Left ventricle myocardium superior (tissue), 1 donor: Measurements from ENCODE around the gene HEXD. TPM values are rescaled to one million over a fixed set of nuclear protein-coding genes. Genes with fewer than 3 reads are reported as not detected.
A peak's percentile ranks its signal among the peaks of the same experiment; 100 is the strongest.
"Not testable (repeated sequence)": the region's sequence is repeated elsewhere in the genome, so short reads cannot be mapped to it uniquely, and the experiment has no call there.

Experiments
- ATAC-seq: fragments of 200-7000 bp; cut with Tn5 transposase; one replicate; pipeline ENCODE4 v1.9.1; 2020; ENCODE audit warnings: mild to moderate bottlenecking, moderate library complexity
- DNase-seq: peaks from one replicate; pipeline ENCODE4 v3.0.0-alpha.2; 2020
- intact Hi-C: fragments of 100-400 bp; cut with micrococcal nuclease; formaldehyde crosslinking; loops from one replicate; pipeline ENCODE4 v1.11.0; 2022
- total RNA-seq: library from RNA; stranded (reverse); fragmentation: NEBNext Ultra II Directional; extraction: Animal tissue kit (Norgen Biotek cat#: 25700); gene quantifications from one replicate; pipeline ENCODE4 v1.2.1, GENCODE V29; 2021
- donor health status: DM: no; HTN: yes; CAD: no; lungs with severe emphysema.

Gene HEXD
- total RNA-seq, 1 donor from 2014 or later: 18.6 TPM

GRCh38 chr17:82446124-82446523 lies 28.0 kb downstream of the HEXD start:
- ATAC-seq (no peak), DNase-seq (no peak)
- intact Hi-C loops: no loop called here

- intact Hi-C loops: no loop called here
- DNase-seq: no peak
- no peak for ATAC-seq
Measured at GRCh38 chr17:82446649-82447048, 28.5 kb downstream of the HEXD start.

DNA sequence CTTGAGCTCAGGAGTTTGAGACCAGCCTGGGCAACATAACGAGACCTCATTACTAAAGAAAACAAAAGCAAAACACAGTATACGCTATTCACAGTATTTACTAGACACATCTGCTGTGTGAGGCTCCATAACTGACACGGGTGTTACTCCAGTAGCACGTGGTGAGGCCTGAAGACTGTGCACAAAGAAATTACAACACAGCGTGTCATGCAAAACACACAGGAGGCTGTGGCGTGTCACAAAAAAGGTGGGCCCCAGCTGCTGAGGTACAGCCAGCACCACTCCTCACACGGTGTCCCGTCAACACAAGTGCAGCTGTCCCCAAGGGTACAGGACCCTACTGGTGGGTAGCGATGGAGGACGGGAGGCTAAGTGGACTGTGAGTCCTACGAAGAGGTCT lies 29.7 kb downstream of the HEXD start:
- DNase-seq (no peak), ATAC-seq (no peak)
- intact Hi-C loops: no loop called here

DNA sequence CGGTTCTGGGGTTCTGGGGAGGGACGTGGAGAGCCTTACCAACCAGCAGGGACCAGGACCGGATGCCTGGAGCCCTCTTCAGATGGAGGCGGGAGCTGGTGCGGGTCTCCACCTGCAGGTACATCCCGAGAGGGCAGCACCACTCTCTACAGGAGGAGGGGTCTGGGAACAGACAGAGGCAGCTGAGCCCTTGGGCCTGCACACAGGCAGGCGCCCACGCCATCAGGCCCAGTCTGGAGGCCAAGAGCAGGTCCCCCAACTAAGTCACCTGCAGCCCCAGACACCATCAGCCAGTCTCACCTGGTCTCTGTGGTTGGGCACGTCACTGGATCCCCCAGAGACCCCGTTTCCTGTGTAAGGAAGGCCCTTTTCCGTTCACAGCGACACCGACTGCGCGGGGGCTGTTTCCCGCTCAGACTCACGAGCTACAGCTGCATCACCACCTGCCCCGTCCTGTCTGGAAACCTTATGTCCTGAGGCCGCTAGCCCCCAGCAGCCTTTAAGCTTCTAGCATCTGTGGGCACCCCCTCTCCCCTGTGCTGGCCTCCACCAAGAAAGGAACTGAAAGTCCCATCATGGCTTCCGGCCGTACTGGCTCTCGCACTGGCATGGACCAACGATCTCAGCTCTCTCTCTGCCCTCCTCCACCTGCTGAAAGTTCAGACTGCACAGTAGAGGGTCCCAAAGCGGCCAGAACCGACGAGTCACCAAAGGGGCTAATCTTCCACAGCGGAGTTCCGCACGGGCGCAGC lies 31.2 kb downstream of the HEXD start:
- intact Hi-C loops: no loop called here
- no peak for DNase-seq
- ATAC-seq: peak; percentile 4

GRCh38 chr17:82449883-82450356 lies 31.8 kb downstream of the HEXD start:
- intact Hi-C loops: no loop called here
- ATAC-seq (no peak), DNase-seq (no peak)

DNA sequence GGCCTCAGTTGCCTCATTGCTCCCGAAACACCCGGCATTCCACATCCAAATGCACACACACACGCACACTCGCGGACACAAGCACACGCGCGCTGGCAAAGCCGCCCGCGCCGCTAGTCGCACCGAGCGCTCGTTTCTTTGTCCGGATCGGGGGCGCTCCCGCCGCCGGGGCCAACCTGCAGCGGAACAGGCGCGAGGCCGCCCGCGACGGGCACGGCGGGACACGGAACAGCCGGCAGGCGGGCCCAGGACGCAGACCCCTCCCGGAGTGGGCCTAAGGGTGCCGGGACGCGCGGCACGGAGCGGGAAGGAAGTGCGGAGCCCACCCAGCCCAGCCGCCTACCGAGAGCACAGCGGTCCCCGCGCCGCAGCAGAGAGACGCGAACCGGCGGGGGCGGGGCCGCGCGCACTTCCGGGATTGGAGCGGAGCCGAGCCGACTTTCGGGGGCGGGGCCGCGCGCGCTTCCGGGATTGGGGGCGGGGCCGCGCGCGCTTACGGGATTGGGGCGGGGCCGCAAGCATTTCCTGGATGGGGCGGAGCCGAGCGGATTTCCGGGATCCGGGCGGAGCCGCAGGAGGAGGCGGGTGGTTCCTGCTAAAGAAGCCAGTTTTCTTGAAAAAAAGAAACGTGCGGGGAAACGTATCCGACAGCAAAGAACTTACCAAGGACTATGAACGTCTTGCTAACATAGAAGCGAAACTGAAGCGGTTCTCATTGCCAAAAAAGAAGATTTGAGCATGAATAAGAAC lies 32.4 kb downstream of the HEXD start, which contains the start of gene CYBC1:
Gene CYBC1, minus strand, starts transcription at position 396 of the 750 bp plus-strand sequence. CDS start 1,498 bp downstream, outside the sequence.
- ATAC-seq (peak; percentile 96), DNase-seq (peak; percentile 96)
- intact Hi-C loops: no loop called here

- ATAC-seq (no peak), DNase-seq (no peak)
- intact Hi-C loops: no loop called here
Measured at GRCh38 chr17:82452162-82452561, 34.0 kb downstream of the HEXD start.

GRCh38 chr17:82453151-82453550 lies 35.0 kb downstream of the HEXD start:
- ATAC-seq, DNase-seq, intact Hi-C loops: not testable (repeated sequence)

DNA sequence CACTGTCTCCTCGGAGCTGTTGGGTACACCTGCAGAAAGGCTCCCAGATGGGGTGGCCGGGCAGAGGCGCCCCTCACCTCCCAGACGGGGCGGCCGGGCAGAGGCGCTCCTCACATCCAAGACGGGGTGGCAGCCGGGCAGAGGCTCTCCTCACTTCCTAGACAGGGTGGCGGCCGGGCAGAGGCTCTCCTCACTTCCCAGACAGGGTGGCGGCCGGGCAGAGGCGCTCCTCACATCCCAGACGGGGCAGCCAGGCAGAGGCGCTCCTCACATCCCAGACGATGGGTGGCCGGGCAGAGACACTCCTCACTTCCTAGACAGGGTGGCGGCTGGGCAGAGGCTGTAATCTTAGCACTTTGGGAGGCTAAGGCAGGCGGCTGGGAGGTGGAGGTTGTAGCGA lies 35.6 kb downstream of the HEXD start:
- DNase-seq, ATAC-seq, intact Hi-C loops: not testable (repeated sequence)

GRCh38 chr17:82457073-82457928 lies 39.2 kb downstream of the HEXD start:
- peak; percentile 43 for DNase-seq
- no peak for ATAC-seq
- intact Hi-C loops: no loop called here

DNA sequence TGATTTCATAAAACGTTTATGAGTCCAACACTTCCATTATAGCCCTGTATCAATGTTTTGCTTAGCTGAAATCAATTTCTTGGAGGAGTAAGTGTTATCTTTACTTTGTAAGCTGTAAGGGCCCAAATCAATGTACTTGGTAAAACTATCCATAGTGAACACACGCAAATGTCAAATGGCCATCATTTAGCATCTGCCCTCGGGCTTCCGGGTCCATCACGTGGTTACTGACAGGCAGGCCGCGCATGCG lies 39.7 kb downstream of the HEXD start:
- DNase-seq (no peak), ATAC-seq (no peak)
- intact Hi-C loops: no loop called here

GRCh38 chr17:82458179-82458884 lies 40.2 kb downstream of the HEXD start, which contains the start of gene NARF:
Gene NARF (plus strand): TSS chr17:82458741. CDS start chr17:82458804, 63 bp downstream.
- ATAC-seq (peak; percentile 98), DNase-seq (peak; percentile 99)
- intact Hi-C loops: no loop called here

- intact Hi-C loops: no loop called here
- DNase-seq (peak; percentile 59), ATAC-seq (peak; percentile 0)
Measured at GRCh38 chr17:82458885-82459424, 40.8 kb downstream of the HEXD start.

- peak; percentile 9 for DNase-seq
- intact Hi-C loops, ATAC-seq: not testable (repeated sequence)
Measured at GRCh38 chr17:82459936-82460335, 41.8 kb downstream of the HEXD start.

GRCh38 chr17:82461827-82462524 lies 43.8 kb downstream of the HEXD start:
- DNase-seq: peak; percentile 39
- intact Hi-C loops: no loop called here

DNA sequence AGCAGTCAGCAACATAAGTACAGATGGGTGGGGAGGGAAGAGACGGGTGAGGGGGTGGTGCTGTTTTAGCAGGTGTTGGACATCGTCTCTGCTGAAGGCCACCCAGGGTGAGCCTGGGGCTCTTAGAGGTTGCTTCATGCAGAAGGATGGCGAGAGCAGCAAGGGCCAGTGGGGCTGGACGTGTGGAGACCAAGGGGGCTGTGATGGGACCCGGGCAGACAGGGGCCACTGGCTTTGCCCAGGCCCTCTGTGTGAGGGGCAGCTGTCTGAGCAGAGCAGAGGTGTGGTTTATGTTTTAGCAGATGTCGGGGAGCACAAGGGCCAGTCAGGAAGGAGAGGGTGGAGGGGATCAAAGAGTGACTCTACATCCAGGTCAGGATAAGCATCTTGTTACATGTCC lies 45.2 kb downstream of the HEXD start:
- ATAC-seq (no peak), DNase-seq (no peak)
- intact Hi-C loops: no loop called here

More at GRCh38 chr17:82461827-82462524, 43.8 kb downstream of the HEXD start:
- no peak for ATAC-seq

GRCh38 chr17:82463925-82464566 lies 45.9 kb downstream of the HEXD start:
- DNase-seq (no peak), ATAC-seq (peak; percentile 60)
- intact Hi-C loops: no loop called here

- intact Hi-C loops: no loop called here
- ATAC-seq: no peak
- DNase-seq: no peak
Measured at GRCh38 chr17:82464567-82464929, 46.4 kb downstream of the HEXD start.
